RWPE2 (cell line): Measurements from ENCODE around the gene PGRMC1.
"Not testable (repeated sequence)": the region's sequence is repeated elsewhere in the genome, so short reads cannot be mapped to it uniquely, and the experiment has no call there.

Source experiments
- ATAC-seq: fragments of 200-7000 bp; cut with Tn5 transposase; 3 replicates; pipeline ENCODE4 v1.9.1; 2021; ENCODE audit warnings: low read depth
- DNase-seq: peaks from one replicate; pipeline ENCODE4 v3.0.0-alpha.2; 2020; ENCODE audit warnings: low spot score
- H3K27ac ChIP-seq: fragments of 450-650 bp; 2 replicates; pipeline ENCODE4 v1.5.1; 2017; ENCODE audit warnings: mild to moderate bottlenecking; ENCODE audit not compliant: poor library complexity, severe bottlenecking
- H3K27me3 ChIP-seq: fragments of 250-450 bp; sonication (Bioruptor Pico); 2 replicates; pipeline ENCODE4 v1.5.1; 2021; ENCODE audit warnings: mild to moderate bottlenecking, moderate library complexity; ENCODE audit not compliant: insufficient read depth, poor library complexity, severe bottlenecking
- H3K36me3 ChIP-seq: fragments of 250-450 bp; sonication (Bioruptor Pico); 2 replicates; pipeline ENCODE4 v1.5.1; 2020; ENCODE audit warnings: low read depth, mild to moderate bottlenecking, moderate library complexity
- H3K4me1 ChIP-seq: fragments of 250-450 bp; sonication (Bioruptor Pico); 2 replicates; pipeline ENCODE4 v1.5.1; 2021; ENCODE audit warnings: mild to moderate bottlenecking, moderate library complexity; ENCODE audit not compliant: insufficient read depth, poor library complexity, severe bottlenecking
- H3K4me3 ChIP-seq: fragments of 250-450 bp; sonication (Bioruptor Pico); 2 replicates; pipeline ENCODE4 v1.5.1; 2021; ENCODE audit warnings: mild to moderate bottlenecking, moderate library complexity; ENCODE audit not compliant: severe bottlenecking
- H3K9me3 ChIP-seq: fragments of 250-450 bp; sonication (Bioruptor Pico); 2 replicates; pipeline ENCODE4 v1.5.1; 2021; ENCODE audit warnings: mild to moderate bottlenecking, moderate library complexity; ENCODE audit not compliant: severe bottlenecking
- TF ChIP-seq, protein P1 (sequence below): fragments of 450-650 bp; IDR thresholded peaks from one replicate; pipeline ENCODE4 v1.5.1; 2017; ENCODE audit warnings: mild to moderate bottlenecking, moderate library complexity; ENCODE audit not compliant: poor library complexity, severe bottlenecking

Gene PGRMC1

DNA sequence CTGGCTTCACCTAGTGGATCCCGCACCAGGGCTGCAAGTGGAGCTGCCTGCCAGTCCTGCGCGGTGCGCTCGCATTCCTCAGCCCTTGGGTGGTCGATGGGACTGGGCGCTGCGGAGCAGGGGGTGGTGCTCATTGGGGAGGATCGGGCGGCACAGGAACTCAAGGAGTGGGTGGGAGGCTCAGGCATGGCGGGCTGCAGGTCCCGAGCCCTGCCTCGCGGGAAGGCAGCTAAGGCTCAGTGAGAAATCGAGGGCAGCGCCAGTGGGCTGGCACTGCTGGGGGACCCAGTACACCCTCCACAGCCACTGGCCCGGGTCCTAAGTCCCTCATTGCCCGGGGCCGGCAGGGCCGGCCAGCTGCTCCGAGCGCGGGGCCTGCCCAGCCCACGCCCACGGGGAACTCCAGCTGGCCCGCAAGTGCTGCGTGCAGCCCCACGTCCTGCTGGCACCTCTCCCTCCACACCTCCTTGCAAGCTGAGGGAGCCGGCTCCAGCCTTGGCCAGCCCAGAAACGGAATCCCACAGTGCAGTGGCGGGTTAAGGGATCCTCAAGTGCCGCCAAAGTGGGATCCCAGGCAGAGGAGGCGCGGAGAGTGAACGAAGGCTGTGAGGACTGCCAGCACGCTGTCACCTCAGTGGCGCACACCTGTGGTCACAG, 27.6 kb upstream of the PGRMC1 start:
- DNase-seq (no peak), ATAC-seq (no peak)
- no peaks in the 10 kb centered on the region for H3K27me3 ChIP-seq
- no peaks in the 10 kb centered on the region for H3K9me3 ChIP-seq
- TF ChIP-seq, protein P1, sequence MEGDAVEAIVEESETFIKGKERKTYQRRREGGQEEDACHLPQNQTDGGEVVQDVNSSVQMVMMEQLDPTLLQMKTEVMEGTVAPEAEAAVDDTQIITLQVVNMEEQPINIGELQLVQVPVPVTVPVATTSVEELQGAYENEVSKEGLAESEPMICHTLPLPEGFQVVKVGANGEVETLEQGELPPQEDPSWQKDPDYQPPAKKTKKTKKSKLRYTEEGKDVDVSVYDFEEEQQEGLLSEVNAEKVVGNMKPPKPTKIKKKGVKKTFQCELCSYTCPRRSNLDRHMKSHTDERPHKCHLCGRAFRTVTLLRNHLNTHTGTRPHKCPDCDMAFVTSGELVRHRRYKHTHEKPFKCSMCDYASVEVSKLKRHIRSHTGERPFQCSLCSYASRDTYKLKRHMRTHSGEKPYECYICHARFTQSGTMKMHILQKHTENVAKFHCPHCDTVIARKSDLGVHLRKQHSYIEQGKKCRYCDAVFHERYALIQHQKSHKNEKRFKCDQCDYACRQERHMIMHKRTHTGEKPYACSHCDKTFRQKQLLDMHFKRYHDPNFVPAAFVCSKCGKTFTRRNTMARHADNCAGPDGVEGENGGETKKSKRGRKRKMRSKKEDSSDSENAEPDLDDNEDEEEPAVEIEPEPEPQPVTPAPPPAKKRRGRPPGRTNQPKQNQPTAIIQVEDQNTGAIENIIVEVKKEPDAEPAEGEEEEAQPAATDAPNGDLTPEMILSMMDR = no peak
- no peak overlapping the region for H3K27ac ChIP-seq
- H3K36me3 ChIP-seq = no peaks in the 10 kb centered on the region
- H3K4me3 ChIP-seq = no peak overlapping the region
- H3K4me1 ChIP-seq = no peaks in the 10 kb centered on the region

GRCh38 chrX:119210931-119211648, 25.0 kb upstream of the PGRMC1 start:
- not testable (repeated sequence) for H3K4me3 ChIP-seq, H3K4me1 ChIP-seq, ATAC-seq, H3K36me3 ChIP-seq, H3K9me3 ChIP-seq, H3K27ac ChIP-seq, H3K27me3 ChIP-seq, DNase-seq

DNA sequence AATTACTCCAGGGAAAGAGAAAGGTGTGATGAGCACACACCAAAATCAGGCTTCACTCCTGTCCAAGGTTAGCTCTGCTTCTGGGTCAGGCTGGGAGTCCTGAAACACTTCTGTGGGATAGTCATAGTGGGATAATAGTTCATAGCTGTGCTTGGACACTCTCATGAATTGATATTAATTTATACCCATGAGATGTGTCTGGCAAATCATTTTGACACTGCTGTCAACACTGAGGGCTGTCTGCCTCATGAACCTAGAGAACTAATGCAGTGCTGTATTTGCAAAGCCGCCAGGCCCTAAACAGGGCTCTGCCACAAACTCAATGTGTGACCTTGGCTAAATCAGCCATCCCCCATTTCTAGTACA, 24.5 kb upstream of the PGRMC1 start:
- Histone ChIP-seq H3K9me3 (no peaks in the 10 kb centered on the region), H3K27me3 (no peaks in the 10 kb centered on the region), H3K36me3 (no peaks in the 10 kb centered on the region), H3K4me3 (no peak overlapping the region), H3K4me1 (no peaks in the 10 kb centered on the region), H3K27ac (no peak overlapping the region)
- DNase-seq (no peak), ATAC-seq (no peak)
- TF ChIP-seq, protein P1 = no peak

GRCh38 chrX:119218198-119218597, 17.9 kb upstream of the PGRMC1 start:
- ATAC-seq = no peak
- H3K27ac ChIP-seq = no peak overlapping the region
- no peak overlapping the region for H3K4me3 ChIP-seq
- no peaks in the 10 kb centered on the region for H3K4me1 ChIP-seq
- no peaks in the 10 kb centered on the region for H3K9me3 ChIP-seq
- H3K27me3 ChIP-seq = no peaks in the 10 kb centered on the region
- no peak for DNase-seq
- TF ChIP-seq, protein P1 = peak; percentile 47
- no peaks in the 10 kb centered on the region for H3K36me3 ChIP-seq

GRCh38 chrX:119222932-119223331, 13.2 kb upstream of the PGRMC1 start:
- Histone ChIP-seq H3K27ac (no peak overlapping the region), H3K9me3 (no peaks in the 10 kb centered on the region), H3K27me3 (no peaks in the 10 kb centered on the region), H3K4me1 (no peaks in the 10 kb centered on the region), H3K4me3 (no peak overlapping the region), H3K36me3 (no peaks in the 10 kb centered on the region)
- TF ChIP-seq, protein P1 = no peak
- DNase-seq (no peak), ATAC-seq (no peak)
